NCI-H2107 treated with DMSO at 0.1 percent for 48 hours (cell line): ENCODE results near the gene PPM1L.

Source experiments
- DNase-seq: peaks from one replicate; lab custom pipeline; 2025; ENCODE audit not compliant: unreplicated experiment; lab: John Stamatoyannopoulos, UW

The PPM1L gene

DNA sequence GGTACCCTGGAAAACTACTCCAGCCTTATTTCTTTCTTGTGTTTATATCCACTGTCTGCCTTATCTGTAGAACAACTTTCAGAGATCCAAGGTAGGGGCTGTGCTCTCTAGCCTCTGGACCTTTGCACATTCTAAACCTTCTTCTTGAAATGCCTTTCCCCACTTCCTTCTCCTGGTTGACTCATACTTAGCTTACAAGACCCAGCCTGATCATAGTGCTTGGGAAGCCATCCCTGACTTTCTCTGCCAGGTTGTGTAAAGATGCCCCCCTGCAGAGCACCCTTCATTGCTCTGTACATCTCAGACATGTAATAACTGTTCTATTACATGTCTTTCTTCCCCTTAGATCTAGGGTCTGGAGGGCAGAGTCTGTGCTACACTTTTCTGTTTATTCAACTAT lies 50.1 kb downstream of the PPM1L start:
- no peak for DNase-seq

DNA sequence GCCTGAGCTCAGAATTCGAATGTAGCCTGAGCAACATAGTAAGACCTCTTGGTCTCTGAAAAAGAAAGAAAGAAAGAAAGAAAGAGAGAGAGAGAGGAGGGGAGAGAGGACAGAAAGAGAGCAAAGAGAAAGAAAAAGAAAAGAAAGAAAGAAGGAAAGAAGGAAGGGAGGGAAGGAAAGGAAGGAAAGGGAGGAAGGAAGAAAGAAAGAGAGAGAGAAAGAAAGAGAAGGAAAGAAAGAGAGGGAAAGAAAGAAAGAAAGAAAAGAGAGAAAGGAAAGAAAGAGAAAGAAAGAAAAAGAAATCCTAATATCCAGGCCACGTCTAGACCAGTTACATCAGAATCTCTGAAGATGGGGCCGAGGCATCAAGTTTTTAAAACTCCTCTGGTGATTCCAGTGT lies 50.7 kb downstream of the PPM1L start:
- DNase-seq: no peak

DNA sequence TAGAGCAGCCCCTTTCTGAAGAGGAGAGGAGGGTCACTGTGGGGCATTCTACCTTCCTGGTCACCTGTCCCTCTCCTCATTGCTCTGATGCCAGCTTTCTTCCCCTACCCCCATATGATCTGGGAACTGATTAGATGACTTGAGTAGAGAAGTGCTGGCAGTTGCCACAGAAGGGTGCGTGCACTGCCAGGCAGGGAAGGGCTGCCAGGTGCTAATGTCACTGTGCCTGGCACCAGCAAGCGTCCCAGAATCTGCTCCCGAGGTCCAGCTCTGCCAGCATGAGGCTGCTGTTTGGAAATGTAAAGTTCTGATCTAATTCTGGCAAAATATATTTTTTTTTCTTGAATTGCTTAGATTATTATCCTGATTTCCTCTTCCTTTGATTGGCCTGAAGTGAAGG lies 52.8 kb downstream of the PPM1L start:
- peak; percentile 89 for DNase-seq

DNA sequence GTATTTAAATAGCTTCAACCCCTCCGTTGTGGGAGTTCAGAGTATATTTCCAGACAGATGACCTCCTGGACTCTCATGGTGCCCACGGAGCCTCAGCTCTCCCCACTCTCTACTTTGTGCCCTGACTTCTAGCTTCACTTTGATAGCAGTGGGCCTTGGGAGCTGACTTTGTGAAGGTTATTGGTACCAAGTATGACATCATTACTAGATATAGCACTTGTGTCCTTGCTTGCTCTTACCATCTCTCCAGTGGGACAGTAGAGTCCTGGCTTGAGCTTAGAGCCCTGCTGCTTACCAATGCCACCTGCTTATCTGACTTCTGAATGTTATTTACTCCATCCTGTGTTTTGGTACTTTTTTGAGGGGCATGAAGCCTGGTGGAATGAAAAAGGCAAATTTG lies 53.4 kb downstream of the PPM1L start:
- DNase-seq: no peak

DNA sequence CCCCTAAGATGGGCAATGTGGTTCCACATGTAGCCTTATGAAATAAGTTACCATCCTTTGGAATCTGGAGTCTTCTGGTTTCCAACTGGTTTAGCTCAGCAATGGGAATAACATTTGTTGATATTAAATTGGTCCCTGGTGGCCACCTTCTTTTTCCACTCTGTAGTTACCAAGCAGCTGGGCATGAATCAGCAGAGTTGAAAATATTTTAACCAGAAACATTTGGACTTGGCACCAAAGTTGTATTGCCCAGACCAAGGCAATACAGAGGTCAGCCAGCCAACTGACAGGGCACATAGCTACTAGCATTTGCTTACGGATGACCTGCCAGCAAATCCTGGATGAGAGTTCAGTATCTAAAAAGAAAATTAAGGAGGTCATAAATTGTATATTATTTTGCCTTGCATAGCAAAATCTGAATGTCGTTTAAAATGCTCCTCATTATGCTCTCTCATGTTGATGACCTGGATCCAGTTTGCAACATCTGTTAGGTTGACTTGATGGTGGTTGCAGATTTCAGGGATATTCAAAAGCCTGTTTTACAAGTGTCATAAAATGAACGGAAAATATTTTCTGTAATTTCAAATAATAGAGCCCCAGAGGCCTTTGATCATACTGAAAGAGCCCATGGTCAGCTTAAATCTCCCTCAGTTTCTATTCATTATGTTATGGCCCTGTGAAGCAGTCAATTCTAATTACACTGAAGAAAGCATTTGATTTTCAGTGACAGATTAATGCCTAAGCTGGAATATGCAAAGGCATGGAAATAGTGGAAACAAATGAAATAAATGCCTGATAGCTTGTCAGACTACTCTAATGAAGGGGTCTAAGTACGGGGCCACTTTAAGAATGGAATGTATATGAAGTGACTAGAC lies 54.6 kb downstream of the PPM1L start:
- no peak for DNase-seq

DNA sequence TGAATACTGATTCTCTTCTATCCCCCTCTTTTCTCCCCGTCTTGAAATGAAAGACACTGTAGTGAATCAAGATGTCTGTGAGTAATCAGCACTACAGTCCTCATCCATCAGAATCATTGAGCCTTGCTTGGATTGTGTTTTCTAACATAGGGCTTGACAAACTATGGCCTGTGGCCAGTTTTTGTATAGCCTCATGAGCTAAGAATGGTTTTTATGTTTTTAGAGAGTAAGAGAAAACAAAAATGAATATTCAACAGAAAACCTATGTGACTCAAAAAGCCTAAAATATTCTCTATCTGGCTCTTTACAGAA lies 55.2 kb downstream of the PPM1L start:
- no peak for DNase-seq

DNA sequence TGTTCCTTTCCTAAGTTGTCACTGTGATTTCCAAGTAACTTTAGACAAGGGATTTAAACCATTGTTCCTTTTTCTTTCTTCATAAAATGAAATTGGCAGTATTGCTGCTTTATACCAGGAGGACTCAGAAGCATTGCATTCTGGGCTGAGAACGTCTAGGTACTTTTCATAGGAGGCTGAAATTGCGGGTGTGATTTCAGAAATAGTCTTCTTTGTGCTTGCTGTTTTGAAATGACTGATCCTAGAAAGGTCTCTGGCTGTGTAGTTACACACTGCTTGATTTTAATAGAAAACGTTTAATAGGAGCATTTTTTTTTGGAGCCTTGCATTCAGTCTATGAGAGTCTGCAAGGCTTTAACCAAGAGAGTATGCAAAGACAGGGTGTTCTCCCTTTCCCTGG lies 56.3 kb downstream of the PPM1L start:
- no peak for DNase-seq

DNA sequence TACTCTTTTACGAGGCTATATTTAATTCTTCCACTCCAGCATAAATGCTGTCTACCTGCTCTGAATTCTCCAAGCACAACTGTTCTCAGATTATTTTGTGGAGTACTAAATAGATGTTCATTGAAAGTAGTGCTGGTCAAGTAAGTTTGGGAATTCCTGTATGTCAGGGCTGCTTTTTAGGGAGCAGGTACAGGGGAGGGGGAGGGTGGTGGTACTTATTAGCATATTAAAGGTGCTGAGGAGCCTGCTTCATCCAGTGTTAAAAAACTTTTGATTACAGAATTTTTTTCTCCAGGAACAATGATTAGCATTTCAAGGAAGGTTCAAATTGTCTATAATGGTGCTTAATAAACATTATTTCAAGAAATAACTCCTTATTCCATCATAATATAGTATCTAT lies 59.2 kb downstream of the PPM1L start:
- no peak for DNase-seq

DNA sequence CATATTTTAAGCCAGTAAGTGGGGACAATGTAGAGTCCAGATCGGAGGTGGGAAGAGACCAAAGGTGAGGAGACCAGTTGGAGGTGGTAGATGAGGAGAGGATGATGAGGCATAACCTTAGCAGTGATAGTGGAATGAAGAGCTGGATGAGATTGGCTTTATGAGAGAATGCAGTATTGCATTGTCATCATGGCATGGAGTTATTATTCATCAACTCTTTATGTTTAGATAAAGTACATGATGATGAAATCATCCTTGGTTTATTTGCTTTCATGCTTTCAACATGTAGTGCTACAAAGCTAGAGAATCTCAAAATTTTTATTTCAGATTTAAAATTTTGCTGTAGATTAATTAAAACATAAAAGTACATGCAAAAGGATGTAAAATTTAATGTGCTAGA lies 64.0 kb downstream of the PPM1L start:
- DNase-seq: no peak

DNA sequence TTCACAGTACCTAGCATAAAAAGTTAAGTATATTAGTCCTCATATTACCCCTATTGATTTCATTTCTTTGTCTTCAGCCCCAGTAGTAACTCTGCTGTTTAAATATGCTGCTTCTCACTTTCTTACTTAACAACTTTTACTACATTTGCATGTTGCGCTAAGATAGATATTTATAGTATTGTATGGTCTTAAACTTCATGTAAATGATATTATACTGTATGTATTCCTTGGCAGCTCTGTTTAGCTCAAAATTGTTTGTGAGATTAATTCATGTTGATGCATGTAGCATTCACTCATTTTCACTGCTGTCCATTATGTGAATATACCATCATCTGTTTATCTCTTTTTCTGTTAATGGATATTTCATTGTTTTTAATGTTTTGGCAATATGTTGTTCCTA lies 64.4 kb downstream of the PPM1L start:
- no peak for DNase-seq

DNA sequence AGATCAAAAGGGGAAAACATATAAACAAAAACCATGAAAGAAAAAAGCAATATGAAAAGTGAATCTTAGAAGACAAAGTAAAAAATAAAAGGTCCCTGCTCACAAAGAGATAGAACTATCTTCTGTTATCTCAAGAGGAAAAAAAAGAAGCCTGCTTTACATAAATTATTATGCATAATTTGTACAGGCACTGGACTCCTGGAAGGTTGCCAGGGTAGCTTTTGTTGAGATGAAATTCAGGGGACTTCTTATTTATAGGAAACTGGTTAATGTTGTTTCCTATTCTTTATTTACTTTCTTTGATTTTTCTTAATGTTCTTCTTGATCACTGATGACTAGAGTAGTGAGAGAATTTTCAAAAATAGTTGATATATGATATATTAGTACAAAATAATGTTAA lies 66.9 kb downstream of the PPM1L start:
- DNase-seq: no peak

DNA sequence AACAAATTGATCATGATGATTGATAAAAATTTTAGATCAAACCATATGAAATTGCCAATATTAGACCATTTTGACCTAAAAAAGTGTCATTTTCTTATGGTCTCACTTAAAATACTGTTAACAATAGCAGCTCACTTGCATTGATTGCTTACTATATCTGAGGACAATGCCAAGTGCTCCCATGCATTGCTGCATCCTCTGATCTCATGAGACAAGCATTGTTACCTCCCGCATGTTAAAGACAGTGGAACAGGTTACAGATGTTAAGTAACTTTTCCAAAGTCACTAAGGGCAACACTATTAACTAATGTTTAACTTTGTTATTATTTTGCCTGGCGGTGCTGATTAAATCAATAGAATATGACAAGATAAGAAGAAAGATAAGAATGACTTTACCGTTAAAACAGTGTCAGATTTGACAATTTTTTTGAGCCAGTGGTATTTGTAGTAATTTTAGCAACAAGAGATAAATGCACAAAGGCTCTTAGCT lies 69.3 kb downstream of the PPM1L start:
- no peak for DNase-seq

DNA sequence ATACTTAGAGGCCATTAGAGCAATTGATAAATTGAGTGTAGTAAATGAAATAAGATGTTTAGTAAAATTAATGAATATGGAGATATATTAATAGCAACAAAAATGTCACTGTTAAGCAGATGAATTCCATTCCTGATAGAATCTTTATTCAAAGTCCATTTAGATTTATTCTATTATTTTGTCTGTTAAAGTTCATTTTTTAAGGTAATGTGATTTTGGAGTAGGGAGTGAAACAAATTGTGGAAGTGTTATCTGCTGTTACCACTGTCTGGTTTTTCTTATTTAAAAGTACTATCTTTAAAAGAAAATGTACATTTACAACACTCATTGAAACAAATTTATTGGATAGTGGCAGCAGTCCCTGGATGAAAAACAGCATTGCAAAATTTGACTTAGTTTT lies 70.4 kb downstream of the PPM1L start:
- no peak for DNase-seq

DNA sequence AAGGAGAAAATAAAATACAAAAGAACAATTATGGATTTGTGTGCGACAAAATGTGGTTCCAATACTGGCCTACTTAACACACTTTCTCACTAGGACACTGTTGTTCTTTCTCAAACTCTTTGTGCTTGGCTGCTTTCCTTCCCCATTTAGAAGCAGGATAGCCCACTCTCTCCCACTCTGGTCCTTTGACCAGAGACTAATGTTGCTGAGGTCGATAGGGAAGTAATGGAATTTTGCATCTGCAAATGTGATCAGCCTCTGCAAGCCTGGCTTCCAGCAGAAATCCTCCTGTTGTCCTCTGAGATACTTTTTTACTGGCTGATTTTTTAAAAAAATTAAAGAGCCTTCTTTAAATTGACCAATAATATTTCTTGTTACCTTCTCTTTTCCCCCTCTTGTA lies 71.0 kb downstream of the PPM1L start:
- no peak for DNase-seq

DNA sequence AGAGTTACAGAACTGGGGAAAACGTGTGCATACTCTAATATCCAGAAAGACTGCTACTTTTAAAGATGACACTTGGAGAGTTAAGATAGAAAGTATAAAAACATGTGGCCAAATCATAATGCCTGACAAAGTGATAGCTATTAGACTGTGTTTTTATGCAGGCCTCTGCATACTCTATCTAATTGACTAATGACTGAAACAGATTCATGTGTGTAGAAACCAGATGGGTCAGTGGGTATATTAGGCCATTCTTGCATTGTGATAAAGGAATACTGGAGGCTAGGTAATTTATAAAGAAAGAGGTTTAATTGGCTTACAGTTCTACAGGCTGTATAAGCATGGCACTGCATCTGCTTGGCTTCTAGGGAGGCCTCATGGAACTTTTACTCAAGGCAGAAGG lies 71.5 kb downstream of the PPM1L start:
- DNase-seq: no peak

DNA sequence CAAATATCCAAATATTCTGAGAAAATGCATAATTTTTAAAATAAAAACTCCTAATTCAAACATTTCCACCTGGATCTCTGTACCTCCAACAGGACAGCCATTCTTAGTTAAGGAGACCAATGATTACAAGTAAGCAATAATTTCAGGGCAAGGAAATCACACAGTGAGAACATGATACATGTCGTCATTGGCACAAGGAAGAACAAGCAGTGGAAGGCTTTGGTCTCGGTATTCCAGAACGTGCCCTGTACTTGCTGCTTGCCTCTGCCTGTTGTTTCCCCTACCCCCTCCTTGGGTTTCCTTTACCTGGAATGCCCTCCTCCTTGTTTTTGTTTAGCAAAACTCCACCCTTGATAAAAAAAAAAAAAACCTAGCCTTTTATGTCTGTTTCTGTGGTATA lies 72.8 kb downstream of the PPM1L start:
- no peak for DNase-seq

DNA sequence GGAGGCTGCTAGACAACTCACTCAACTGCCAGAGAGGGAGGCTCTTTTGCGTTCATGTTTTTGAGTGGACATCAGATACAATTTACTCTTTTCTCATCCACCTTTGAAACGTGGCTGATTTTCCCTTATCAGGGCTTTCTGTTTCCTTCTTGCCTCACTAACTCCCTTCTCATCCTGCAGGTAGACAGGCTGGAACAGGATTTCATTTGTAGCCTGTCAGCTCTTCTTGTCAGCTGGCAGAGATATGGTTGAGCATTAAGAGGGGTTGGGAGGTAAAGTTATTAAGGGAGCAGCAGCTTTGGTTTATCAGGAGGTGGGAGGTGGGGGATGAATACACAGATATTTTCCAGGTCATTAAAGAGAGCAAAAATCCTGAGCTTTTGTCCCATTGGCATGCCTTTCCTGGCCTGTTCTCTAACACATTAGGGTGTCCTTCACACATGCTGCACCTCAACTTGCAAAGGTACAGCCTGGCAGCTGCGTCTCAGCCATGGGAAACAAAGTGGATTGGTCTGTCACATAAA lies 73.5 kb downstream of the PPM1L start:
- DNase-seq: peak; percentile 54

DNA sequence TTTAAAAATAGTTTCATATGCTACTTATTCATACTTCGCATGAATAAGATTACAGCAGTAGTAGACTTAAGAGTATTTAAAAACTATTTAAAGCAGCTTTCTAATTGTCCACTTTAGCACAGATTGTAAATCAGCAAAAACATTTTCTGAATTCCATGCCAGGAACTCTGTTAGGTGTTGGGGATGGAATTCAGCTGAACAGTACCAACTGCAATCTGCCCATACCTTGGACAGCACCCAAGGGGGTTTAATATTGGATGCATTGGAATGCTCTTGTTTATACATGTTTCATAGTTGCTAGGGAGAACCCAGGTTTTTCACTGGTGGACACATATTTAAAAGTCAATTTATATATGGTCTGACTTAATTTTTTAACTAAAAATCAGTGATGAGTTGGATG lies 74.8 kb downstream of the PPM1L start:
- DNase-seq: no peak

DNA sequence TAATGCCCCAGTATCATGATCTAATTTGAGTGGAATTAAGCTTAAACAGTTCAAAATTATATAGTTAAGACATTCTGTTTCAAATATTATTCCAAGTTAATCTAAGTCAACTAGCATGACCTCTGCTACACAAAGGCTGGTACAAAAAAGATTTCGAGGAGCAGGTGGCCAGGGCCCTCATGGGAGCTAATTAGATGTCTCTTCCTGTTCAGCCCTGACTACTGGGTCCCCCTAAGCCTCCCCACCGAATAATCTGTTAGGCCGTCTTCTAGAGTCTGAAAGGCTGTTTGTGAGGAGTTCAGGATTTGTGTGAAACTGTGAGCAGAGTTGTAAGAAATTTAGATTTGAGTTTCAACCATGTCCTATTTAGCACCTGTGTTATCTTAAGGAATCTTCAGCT lies 75.4 kb downstream of the PPM1L start:
- DNase-seq: peak; percentile 44

DNA sequence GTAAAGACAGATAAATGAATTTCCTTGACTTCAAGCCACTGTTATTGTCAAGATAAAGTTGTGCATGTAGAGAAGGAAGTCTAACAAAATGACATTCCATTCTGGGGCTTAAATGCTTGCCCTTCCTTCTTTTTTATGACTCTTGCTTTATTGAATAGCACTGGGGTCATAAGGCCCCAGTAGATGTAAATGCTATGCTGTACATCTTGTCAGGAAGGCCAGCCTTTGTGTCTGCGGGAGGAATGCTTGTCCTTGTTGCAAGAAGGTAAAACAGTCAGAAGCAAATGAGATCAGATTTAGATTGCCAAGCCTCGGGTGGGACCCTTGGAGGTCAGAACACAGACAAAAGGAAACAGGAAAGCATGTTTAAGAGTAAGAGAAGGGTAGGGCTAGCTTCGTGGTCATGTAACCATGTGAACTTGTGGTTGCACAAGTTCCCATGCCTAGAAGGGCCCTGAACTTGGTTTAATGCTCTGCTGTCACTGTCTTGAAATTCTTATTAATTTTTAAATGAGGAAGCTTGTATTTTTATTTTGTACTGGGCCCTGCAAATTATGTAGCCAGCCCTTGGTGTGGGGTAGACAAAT lies 81.5 kb downstream of the PPM1L start:
- no peak for DNase-seq

DNA sequence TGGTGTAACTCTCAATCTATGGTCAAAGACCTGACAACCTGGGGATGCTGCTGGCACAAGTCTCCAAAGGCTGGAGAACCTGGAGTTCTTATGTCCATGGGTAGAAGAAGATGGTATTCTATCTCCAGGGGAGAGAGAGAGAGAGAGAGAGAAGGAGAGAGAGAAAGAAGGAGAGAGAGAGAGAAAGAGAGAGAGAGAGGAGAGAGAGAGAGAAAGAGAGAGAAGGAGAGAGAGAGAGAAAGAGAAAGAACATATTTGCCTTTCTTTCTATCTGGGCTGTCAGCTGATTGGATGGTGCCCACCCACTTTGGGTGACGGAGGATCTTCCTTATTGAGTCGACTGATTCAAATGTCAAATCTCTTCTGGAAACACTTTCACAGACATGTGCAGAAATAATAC lies 84.6 kb downstream of the PPM1L start:
- no peak for DNase-seq

DNA sequence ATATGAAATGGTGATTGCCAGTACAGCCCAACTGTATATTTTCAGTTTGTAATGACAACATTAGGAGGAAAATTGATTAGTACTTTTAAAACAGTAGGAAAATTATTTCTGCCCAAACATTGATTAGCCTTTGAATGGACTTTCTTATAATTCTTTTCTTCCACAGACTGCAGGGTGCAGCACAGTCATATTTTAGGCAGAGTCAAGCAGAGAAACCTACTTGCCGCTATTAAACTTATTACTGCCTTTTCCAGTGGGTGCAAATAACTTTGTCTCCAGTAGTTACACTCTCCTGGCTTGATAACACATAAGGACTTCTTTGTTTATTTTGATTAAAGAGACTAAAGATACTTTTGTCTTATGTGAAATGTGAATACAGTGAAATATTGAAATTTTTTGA lies 85.4 kb downstream of the PPM1L start:
- DNase-seq: no peak
